Neuronal stem cell (in vitro differentiated cells): ENCODE results near the gene GOLGA8R.
"Not testable (repeated sequence)": the region's sequence is repeated elsewhere in the genome, so short reads cannot be mapped to it uniquely, and the experiment has no call there.

Experiments
- DNase-seq: peaks from one replicate; pipeline ENCODE4 v3.0.0-alpha.2; 2013; ENCODE audit warnings: low spot score
- H2AFZ ChIP-seq: one replicate; pipeline ENCODE4 v1.6.1; 2013; ENCODE audit warnings: mild to moderate bottlenecking, low read length, inconsistent platforms
- H2AK5ac ChIP-seq: 2 replicates; pipeline ENCODE4 v1.6.1; 2013; ENCODE audit warnings: low read depth, mild to moderate bottlenecking, inconsistent platforms, low read length, moderate library complexity, mixed read lengths
- H2BK120ac ChIP-seq: 2 replicates; pipeline ENCODE4 v1.6.1; 2013; ENCODE audit warnings: low read depth, mild to moderate bottlenecking, inconsistent platforms, low read length, moderate library complexity, mixed read lengths
- H2BK12ac ChIP-seq: one replicate; pipeline ENCODE4 v1.6.1; 2013; ENCODE audit warnings: low read length, inconsistent platforms
- H2BK15ac ChIP-seq: 2 replicates; pipeline ENCODE4 v1.6.1; 2013; ENCODE audit warnings: mild to moderate bottlenecking, low read length, inconsistent platforms, mixed read lengths
- H2BK5ac ChIP-seq: one replicate; pipeline ENCODE4 v1.6.1; 2013; ENCODE audit warnings: inconsistent platforms, mild to moderate bottlenecking, low read length, moderate library complexity
- H3K14ac ChIP-seq: one replicate; pipeline ENCODE4 v1.6.1; 2013; ENCODE audit warnings: low read length, inconsistent platforms
- H3K18ac ChIP-seq: 2 replicates; pipeline ENCODE4 v1.6.1; 2013; ENCODE audit warnings: low read length, inconsistent platforms
- H3K23ac ChIP-seq: 2 replicates; pipeline ENCODE4 v1.6.1; 2013; ENCODE audit warnings: low read depth, mild to moderate bottlenecking, mixed read lengths, low read length, inconsistent platforms; ENCODE audit not compliant: poor library complexity
- H3K27ac ChIP-seq: replicated peaks from 3 replicates; pipeline ENCODE4 v1.5.1; 2013; ENCODE audit warnings: low read length, inconsistent platforms
- H3K27me3 ChIP-seq, 3 experiments: 2 replicates each; pipeline ENCODE4 v1.6.1; 2013; ENCODE audit warnings: low read length in 3 of 3, mild to moderate bottlenecking in 2 of 3, inconsistent platforms in 1 of 3, low read depth in 1 of 3, mixed read lengths in 1 of 3, moderate library complexity in 1 of 3; ENCODE audit not compliant: control insufficient read depth in 3 of 3, insufficient read depth in 3 of 3
- H3K36me3 ChIP-seq, 2 donors: replicated peaks in 1 of 2; 2 replicates each; pipeline ENCODE4 v1.6.1; 2013; ENCODE audit warnings: low read length in 2 of 2; ENCODE audit not compliant: control insufficient read depth in 2 of 2, insufficient read depth in 2 of 2
- H3K4ac ChIP-seq: 2 replicates; pipeline ENCODE4 v1.6.1; 2013; ENCODE audit warnings: inconsistent platforms, mild to moderate bottlenecking, low read length, moderate library complexity
- H3K4me1 ChIP-seq, 2 donors: 1 replicate in 1 of 2; 2 replicates in 1 of 2; pipeline ENCODE4 v1.6.1; 2013; ENCODE audit warnings: low read length in 2 of 2, low read depth in 1 of 2; ENCODE audit not compliant: control insufficient read depth in 2 of 2, insufficient read depth in 1 of 2
- H3K4me2 ChIP-seq: one replicate; pipeline ENCODE4 v1.6.1; 2013; ENCODE audit warnings: mild to moderate bottlenecking, low read length, inconsistent platforms; ENCODE audit not compliant: insufficient read depth, poor library complexity, severe bottlenecking
- H3K4me3 ChIP-seq, 2 donors: 2 replicates each; pipeline ENCODE4 v1.5.1; 2013; ENCODE audit warnings: low read length in 2 of 2, mild to moderate bottlenecking in 2 of 2, inconsistent platforms in 1 of 2, moderate library complexity in 1 of 2
- H3K79me1 ChIP-seq: one replicate; pipeline ENCODE4 v1.6.1; 2013; ENCODE audit warnings: low read depth, mild to moderate bottlenecking, inconsistent platforms, low read length, moderate library complexity
- H3K9ac ChIP-seq: one replicate; pipeline ENCODE4 v1.6.1; 2013; ENCODE audit warnings: mild to moderate bottlenecking, low read depth, low read length, inconsistent platforms; ENCODE audit not compliant: poor library complexity
- H3K9me3 ChIP-seq, 2 donors: replicated peaks in 1 of 2; 2 replicates each; pipeline versions ENCODE3 to v1.6.1; 2013; ENCODE audit warnings: low read length in 2 of 2, mild to moderate bottlenecking in 2 of 2, inconsistent platforms in 1 of 2, low read depth in 1 of 2, mixed read lengths in 1 of 2, moderate library complexity in 1 of 2; ENCODE audit not compliant: control insufficient read depth in 2 of 2, insufficient read depth in 1 of 2
- H4K8ac ChIP-seq: one replicate; pipeline ENCODE4 v1.6.1; 2013; ENCODE audit warnings: low read depth, mild to moderate bottlenecking, inconsistent platforms, low read length, moderate library complexity
- H4K91ac ChIP-seq: one replicate; pipeline ENCODE4 v1.6.1; 2013; ENCODE audit warnings: low read length, low read depth, mild to moderate bottlenecking, inconsistent platforms; ENCODE audit not compliant: poor library complexity
- WGBS, 2 donors: extraction: QIAGEN DNeasy Blood & Tissue Kit; methylation state at CpG; one replicate each; pipeline ENCODE4 v1.1.7; 2013; ENCODE audit warnings: missing lambda C conversion rate in 2 of 2, mixed read lengths in 1 of 2; ENCODE audit not compliant: insufficient read length in 2 of 2, insufficient replicate concordance in 1 of 2; ENCODE audit errors: extremely low coverage in 2 of 2; 5-methylcytosine and 5-hydroxymethylcytosine counted together

The GOLGA8R gene

DNA sequence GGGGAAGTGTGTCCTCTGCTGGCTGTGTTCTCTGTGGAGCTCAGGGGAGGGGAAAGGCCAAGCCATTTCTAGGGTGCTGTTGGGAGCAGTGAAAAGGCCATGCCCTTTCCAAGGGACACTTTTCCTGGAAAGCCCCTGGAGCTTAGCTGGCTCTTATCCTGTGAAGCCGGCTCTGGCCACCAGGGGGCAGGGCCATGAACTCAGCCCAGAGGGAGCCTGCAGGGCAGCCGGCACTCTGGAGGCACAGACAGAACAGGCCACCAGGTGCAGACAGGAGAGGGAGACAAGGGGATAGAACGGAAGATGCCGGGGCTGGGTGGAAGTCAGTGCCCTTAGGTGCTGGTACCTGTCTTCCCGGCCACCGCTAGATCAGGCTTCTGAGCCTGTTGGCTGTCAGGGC, 15.1 kb downstream of the GOLGA8R start:
- not testable (repeated sequence) for H3K9me3 ChIP-seq, H3K79me1 ChIP-seq, H3K9ac ChIP-seq, H3K18ac ChIP-seq, H4K8ac ChIP-seq, H3K4me2 ChIP-seq, H3K4ac ChIP-seq, H3K27ac ChIP-seq, H2BK5ac ChIP-seq, H3K14ac ChIP-seq, H3K4me3 ChIP-seq, DNase-seq, H3K4me1 ChIP-seq, H2AK5ac ChIP-seq, H3K36me3 ChIP-seq, H2BK15ac ChIP-seq, H4K91ac ChIP-seq, H2BK120ac ChIP-seq, H2BK12ac ChIP-seq, H3K27me3 ChIP-seq, H2AFZ ChIP-seq, H3K23ac ChIP-seq
- WGBS, 2 donors, result no CpG with 5 or more reads among the region's 6 CpGs

DNA sequence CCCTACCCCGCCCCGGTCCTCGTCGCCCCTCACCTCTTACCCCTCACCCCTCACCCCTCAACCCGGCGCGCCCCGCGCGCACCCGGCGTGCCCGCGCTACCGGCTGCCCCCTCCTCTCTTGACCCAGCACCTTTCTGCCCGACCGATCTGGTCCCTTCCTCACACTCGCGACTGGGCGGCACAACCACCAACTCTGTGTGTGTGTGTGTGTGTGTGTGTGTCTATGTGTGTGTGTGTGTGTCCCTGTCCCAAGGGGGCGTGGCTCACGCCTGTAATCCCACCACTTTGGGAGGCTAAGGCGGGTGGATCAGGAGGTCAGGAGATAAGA, 20.4 kb downstream of the GOLGA8R start:
- H3K4ac ChIP-seq, H3K14ac ChIP-seq, H2BK12ac ChIP-seq, H4K8ac ChIP-seq, H3K27ac ChIP-seq, H3K9me3 ChIP-seq, H3K23ac ChIP-seq, H3K4me2 ChIP-seq, H3K4me3 ChIP-seq, H2AFZ ChIP-seq, H3K4me1 ChIP-seq, H3K27me3 ChIP-seq, H2BK15ac ChIP-seq, H3K9ac ChIP-seq, H2BK5ac ChIP-seq, H3K36me3 ChIP-seq, H4K91ac ChIP-seq, DNase-seq, H3K18ac ChIP-seq, H3K79me1 ChIP-seq, H2BK120ac ChIP-seq, H2AK5ac ChIP-seq: not testable (repeated sequence)
- no CpG with 5 or more reads among the region's 23 CpGs for WGBS, 2 donors

DNA sequence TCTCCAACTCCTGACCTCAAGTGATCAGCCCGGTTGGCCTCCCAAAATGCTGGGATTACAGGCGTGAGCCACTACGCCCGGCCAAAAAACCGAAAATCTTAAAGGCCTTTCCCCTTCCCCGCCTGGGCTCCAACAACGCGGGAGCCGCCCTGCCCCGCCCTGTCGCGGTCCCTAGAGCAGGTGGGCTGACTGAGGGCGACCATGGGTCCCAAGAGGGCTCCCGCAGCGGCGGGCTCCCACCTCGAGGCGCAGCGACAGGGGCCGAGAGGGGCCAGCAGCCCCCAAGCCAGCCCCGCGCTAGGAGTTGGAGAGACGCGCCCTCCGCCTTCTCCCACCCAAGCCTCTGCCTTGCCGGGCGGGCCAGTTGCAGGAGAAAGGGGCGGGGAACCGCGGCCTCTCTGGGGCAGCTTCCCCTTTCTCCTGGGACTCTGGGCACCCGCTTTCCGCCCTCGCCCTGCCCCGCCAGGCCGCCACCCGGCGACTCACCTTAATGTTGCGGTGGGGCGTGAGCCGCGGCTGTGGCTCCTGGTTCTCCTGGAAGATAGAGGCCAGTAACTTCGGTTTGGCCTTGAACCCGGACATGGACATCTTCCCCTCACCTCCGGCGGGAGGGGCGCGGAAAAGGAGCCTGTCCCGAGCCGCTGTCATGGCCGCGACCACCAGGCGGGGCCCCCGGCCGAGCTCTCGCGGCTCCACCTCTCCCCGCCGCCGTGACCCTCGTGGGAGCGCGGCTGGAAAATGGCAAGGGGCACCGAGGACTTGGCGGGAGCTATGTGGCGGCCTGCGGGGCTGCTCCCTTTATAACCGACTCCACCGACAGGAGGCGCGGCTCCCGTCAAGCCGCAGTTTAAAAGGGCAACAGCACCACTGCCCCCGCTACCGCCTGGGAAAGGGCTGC, 21.0 kb downstream of the GOLGA8R start, which contains the start of gene CHRFAM7A:
TSS of gene CHRFAM7A (minus strand) at position 775 of the 898 bp plus-strand sequence. CDS start 10,189 bp downstream, outside the sequence.
- not testable (repeated sequence) for H3K27me3 ChIP-seq, H2BK120ac ChIP-seq, H3K4ac ChIP-seq, H3K23ac ChIP-seq, H2BK15ac ChIP-seq, H4K8ac ChIP-seq, H3K27ac ChIP-seq, H3K4me1 ChIP-seq, H3K9ac ChIP-seq, H3K4me2 ChIP-seq, H4K91ac ChIP-seq, H3K4me3 ChIP-seq, H2AK5ac ChIP-seq, H3K36me3 ChIP-seq, H3K18ac ChIP-seq, H2AFZ ChIP-seq, H3K9me3 ChIP-seq, H3K14ac ChIP-seq, H2BK12ac ChIP-seq, H2BK5ac ChIP-seq, H3K79me1 ChIP-seq, DNase-seq
- no CpG with 5 or more reads among the region's 74 CpGs for WGBS, 2 donors

DNA sequence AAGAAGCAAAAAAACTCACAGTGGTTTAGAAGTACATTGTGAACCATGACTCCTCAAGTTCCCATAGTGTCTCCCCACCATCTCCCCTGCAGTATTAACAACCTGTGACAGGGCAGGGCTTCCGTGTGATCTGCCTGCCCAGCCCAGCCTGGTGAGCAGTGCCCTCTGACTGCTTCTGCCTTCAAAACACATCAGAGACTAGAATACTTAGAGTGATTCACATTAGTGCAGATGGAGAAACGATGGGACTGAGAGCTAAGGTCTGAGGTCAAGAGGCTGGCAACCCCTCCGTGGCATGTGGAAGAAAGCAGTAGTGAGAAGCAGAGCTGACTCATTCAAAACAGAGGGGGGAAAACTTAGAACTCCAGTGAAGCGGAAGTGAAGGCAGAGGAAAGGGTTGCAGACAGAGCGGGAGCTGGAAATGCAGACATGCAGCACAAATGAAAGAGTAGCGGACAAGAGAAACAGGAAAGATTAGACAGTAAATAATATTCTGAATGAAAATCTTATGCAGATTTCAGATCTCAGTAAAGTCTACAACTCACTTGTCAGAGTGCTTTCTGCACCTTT, 27.7 kb downstream of the GOLGA8R start:
- not testable (repeated sequence) for H4K91ac ChIP-seq, H3K4ac ChIP-seq, H3K79me1 ChIP-seq, H3K18ac ChIP-seq, H3K9me3 ChIP-seq, H4K8ac ChIP-seq, H3K14ac ChIP-seq, H3K9ac ChIP-seq, H3K27ac ChIP-seq, DNase-seq, H3K27me3 ChIP-seq, H3K36me3 ChIP-seq, H3K4me2 ChIP-seq, H2BK5ac ChIP-seq, H3K4me3 ChIP-seq, H3K4me1 ChIP-seq, H2BK120ac ChIP-seq, H2BK12ac ChIP-seq, H3K23ac ChIP-seq, H2AK5ac ChIP-seq, H2BK15ac ChIP-seq, H2AFZ ChIP-seq
- no CpG with 5 or more reads among the region's 6 CpGs for WGBS, 2 donors
